Mesothelial cell of epicardium (in vitro differentiated cells): Measurements from ENCODE around the gene PML. TPM values are rescaled to one million over a fixed set of nuclear protein-coding genes. Genes with fewer than 3 reads are reported as not detected.
"Not testable (repeated sequence)": the region's sequence is repeated elsewhere in the genome, so short reads cannot be mapped to it uniquely, and the experiment has no call there.

Experiments
- DNase-seq, 2 experiments: peaks; one replicate each; pipeline ENCODE4 v3.0.0; 2021; ENCODE audit warnings: low spot score in 2 of 2; ENCODE audit not compliant: unreplicated experiment in 2 of 2
- H3K27ac Mint-ChIP-seq: 2 replicates; pipeline ENCODE4 v1.8.0; 2021; ENCODE audit warnings: mixed read lengths
- H3K27me3 Mint-ChIP-seq: 2 replicates; pipeline ENCODE4 v1.8.0; 2021; ENCODE audit warnings: low read depth, mixed read lengths
- H3K36me3 Mint-ChIP-seq: 2 replicates; pipeline ENCODE4 v1.8.0; 2021; ENCODE audit warnings: mixed read lengths
- H3K4me1 Mint-ChIP-seq: 2 replicates; pipeline ENCODE4 v1.8.0; 2021; ENCODE audit warnings: mixed read lengths
- H3K4me3 Mint-ChIP-seq: 2 replicates; pipeline ENCODE4 v1.8.0; 2021; ENCODE audit warnings: mild to moderate bottlenecking, moderate library complexity, mixed read lengths
- H3K9me3 Mint-ChIP-seq: 2 replicates; pipeline ENCODE4 v1.8.0; 2021; ENCODE audit warnings: mixed read lengths
- CTCF ChIP-seq: fragments of 200-600 bp; sonication (generic); IDR thresholded peaks from one replicate; pipeline ENCODE4 v1.5.0; 2021; ENCODE audit warnings: antibody characterized with exemption; ENCODE audit not compliant: unreplicated experiment
- total RNA-seq: library from RNA; stranded (reverse); gene quantifications from 3 replicates; pipeline ENCODE4 v1.2.1, GENCODE V29; 2021

Gene PML
- total RNA-seq, 1 donor from 2014 or later = 43.6 TPM

- H3K36me3 Mint-ChIP-seq = no peaks in the 10 kb centered on the region
- no peak overlapping the region for H3K27ac Mint-ChIP-seq
- peaks cover 7% of the 10 kb centered on the region for H3K4me1 Mint-ChIP-seq
- no peaks in the 10 kb centered on the region for H3K27me3 Mint-ChIP-seq
- no peak overlapping the region for H3K4me3 Mint-ChIP-seq
- H3K9me3 Mint-ChIP-seq = no peaks in the 10 kb centered on the region
- TF ChIP-seq CTCF = no peak
- no peak for DNase-seq
Measured at GRCh38 chr15:74045636-74046274, 51.2 kb downstream of the PML start.

DNA sequence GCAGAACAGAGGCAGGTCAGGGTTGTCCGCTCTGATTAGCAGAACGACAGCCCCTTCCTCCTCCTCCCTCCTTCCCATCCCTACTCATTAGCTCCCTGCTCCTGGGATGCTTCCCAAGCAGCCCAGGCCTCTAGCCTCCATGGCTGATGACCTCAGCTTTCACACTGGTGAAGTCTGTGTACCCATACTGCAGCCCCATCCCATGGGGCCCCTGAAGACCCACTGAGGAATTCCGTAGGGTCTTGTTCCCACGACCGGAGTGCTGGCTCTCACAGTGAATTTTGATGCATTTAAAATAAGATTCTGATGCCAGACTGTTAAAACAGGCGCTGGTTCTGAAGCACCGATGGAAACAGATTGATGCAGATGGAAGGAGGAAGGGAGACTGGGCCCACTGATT lies 51.8 kb downstream of the PML start:
- Mint-ChIP-seq H3K27me3 (no peaks in the 10 kb centered on the region), H3K36me3 (no peaks in the 10 kb centered on the region), H3K9me3 (no peaks in the 10 kb centered on the region), H3K4me1 (peaks cover 11% of the 10 kb centered on the region), H3K4me3 (no peak overlapping the region), H3K27ac (no peak overlapping the region)
- TF ChIP-seq CTCF = no peak
- no peak for DNase-seq

GRCh38 chr15:74050127-74050526 lies 55.6 kb downstream of the PML start:
- no peaks in the 10 kb centered on the region for H3K36me3 Mint-ChIP-seq
- H3K9me3 Mint-ChIP-seq = no peaks in the 10 kb centered on the region
- H3K27me3 Mint-ChIP-seq = peaks cover 11% of the 10 kb centered on the region
- no peak for TF ChIP-seq CTCF
- no peak overlapping the region for H3K27ac Mint-ChIP-seq
- peaks cover 19% of the 10 kb centered on the region for H3K4me1 Mint-ChIP-seq
- H3K4me3 Mint-ChIP-seq = no peak overlapping the region
- no peak for DNase-seq

- Mint-ChIP-seq H3K27me3 (peaks cover 14% of the 10 kb centered on the region), H3K4me1 (peaks cover 19% of the 10 kb centered on the region)
Measured at GRCh38 chr15:74050556-74051234, 56.2 kb downstream of the PML start.

DNA sequence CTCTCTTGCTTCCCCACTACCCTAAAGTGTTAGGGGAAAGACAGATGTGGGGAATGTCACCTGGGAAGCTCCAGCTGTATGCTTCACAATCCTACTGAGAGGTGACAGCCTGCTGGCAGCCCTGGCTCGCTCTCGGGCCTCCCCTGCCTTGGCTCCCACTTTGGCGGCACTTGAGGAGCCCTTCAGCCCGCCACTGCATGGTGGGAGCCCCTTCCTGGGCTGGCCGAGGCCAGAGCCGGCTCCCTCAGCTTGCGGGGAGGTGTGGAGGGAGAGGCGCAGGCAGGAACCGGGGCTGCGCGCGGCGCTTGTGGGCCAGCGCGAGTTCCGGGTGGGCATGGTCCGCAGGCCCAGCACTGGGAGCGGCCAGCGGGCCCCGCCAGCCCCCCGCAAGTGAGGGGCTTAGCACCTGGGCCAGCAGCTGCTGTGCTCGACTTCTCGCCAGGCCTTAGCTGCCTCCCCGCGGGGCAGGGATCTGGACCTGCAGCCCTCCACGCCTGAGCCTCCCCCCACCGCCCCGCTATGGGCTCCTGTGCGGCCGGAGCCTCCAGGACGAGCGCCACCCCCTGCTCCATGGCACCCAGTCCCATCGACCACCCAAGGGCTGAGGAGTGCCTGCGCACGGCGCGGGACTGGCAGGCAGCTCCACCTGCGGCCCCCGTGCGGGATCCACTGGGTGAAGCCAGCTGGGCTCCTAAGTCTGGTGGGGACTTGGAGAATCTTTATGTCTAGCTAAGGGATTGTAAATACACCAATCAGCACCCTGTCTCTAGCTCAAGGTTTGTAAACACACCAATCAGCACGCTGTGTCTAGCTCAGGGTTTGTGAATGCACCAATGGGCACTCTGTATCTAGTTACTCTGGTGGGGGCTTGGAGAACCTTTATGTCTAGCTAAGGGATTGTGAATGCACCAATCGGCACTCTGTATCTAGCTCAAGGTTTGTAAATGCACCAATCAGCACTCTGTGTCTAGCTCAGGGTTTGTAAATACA lies 58.0 kb downstream of the PML start:
- H3K4me1 Mint-ChIP-seq = peaks cover 19% of the 10 kb centered on the region
- not testable (repeated sequence) for H3K36me3 Mint-ChIP-seq, DNase-seq, H3K27ac Mint-ChIP-seq, H3K4me3 Mint-ChIP-seq, H3K9me3 Mint-ChIP-seq
- peaks cover 26% of the 10 kb centered on the region for H3K27me3 Mint-ChIP-seq

More at GRCh38 chr15:74050556-74051234, 56.2 kb downstream of the PML start:
- Mint-ChIP-seq H3K9me3 (no peaks in the 10 kb centered on the region), H3K27ac (peak overlapping the region; percentile 82), H3K36me3 (no peaks in the 10 kb centered on the region), H3K4me3 (no peak overlapping the region)
- TF ChIP-seq CTCF = no peak
- no peak for DNase-seq

DNA sequence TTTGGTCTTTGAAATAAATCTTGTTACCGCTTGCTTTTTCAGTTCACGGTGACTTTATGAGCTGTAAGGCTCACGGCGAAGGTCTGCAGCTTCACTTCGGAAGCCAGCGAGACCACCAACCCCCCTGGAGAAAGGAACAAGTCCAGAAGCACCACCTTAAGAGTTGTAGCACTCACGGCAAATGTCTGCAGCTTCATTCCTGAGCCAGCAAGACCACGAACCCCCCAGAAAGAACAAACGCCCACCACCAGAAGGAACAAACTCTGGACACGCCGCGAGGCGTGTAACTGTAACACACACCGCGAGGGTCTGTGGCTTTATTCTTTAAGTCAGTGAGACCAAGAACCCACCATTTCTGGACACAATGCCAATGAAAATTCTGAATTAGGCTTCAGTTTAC lies 59.0 kb downstream of the PML start:
- Mint-ChIP-seq H3K4me1 (peaks cover 15% of the 10 kb centered on the region), H3K27me3 (peaks cover 34% of the 10 kb centered on the region), H3K9me3 (no peaks in the 10 kb centered on the region), H3K36me3 (no peaks in the 10 kb centered on the region), H3K27ac (no peak overlapping the region), H3K4me3 (no peak overlapping the region)
- no peak for DNase-seq
- peak; percentile 1 for TF ChIP-seq CTCF
